ENCODE data around the gene CROCC2. TPM values are rescaled to one million over a fixed set of nuclear protein-coding genes. Genes with fewer than 3 reads are reported as not detected.

Gene CROCC2
- total RNA-seq, 1 donor from 2014 or later = not detected

GRCh38 chr2:241017228-241017940 is 111.2 kb downstream of the CROCC2 start:
- no peak for TF ChIP-seq CTCF (IDR thresholded peaks at IDR 0.05; ENCODE audit: insufficient read depth, low read length, poor library complexity, severe bottlenecking)
- Histone ChIP-seq H3K4me3 (ENCODE audit: low read depth, low read length) (no peak overlapping the region), H3K27me3 (ENCODE audit: control insufficient read depth, insufficient read depth, low read length) (no peaks in the 10 kb centered on the region), H3K36me3 (ENCODE audit: control insufficient read depth, insufficient read depth, low read length) (no peaks in the 10 kb centered on the region)
- DNase-seq (ENCODE audit: low read depth) = no peak

GRCh38 chr2:241018051-241018891 is 112.1 kb downstream of the CROCC2 start:
- TF ChIP-seq CTCF (IDR thresholded peaks at IDR 0.05; ENCODE audit: insufficient read depth, low read length, poor library complexity, severe bottlenecking) = no peak
- DNase-seq (ENCODE audit: low read depth) = no peak

GRCh38 chr2:241019441-241020139 is 113.5 kb downstream of the CROCC2 start:
- no peak overlapping the region for H3K4me3 ChIP-seq (ENCODE audit: low read depth, low read length)

More at GRCh38 chr2:241018051-241018891, 112.1 kb downstream of the CROCC2 start:
- Histone ChIP-seq H3K27me3 (ENCODE audit: control insufficient read depth, insufficient read depth, low read length) (no peaks in the 10 kb centered on the region), H3K36me3 (ENCODE audit: control insufficient read depth, insufficient read depth, low read length) (no peaks in the 10 kb centered on the region), H3K4me3 (ENCODE audit: low read depth, low read length) (no peak overlapping the region)

GRCh38 chr2:241020201-241020600 is 114.1 kb downstream of the CROCC2 start:
- H3K4me3 ChIP-seq (ENCODE audit: low read depth, low read length) = no peak overlapping the region
- TF ChIP-seq CTCF (IDR thresholded peaks at IDR 0.05; ENCODE audit: insufficient read depth, low read length, poor library complexity, severe bottlenecking) = no peak
- no peaks in the 10 kb centered on the region for H3K36me3 ChIP-seq (ENCODE audit: control insufficient read depth, insufficient read depth, low read length)
- no peaks in the 10 kb centered on the region for H3K27me3 ChIP-seq (ENCODE audit: control insufficient read depth, insufficient read depth, low read length)
- DNase-seq (ENCODE audit: low read depth) = no peak

More at GRCh38 chr2:241019441-241020139, 113.5 kb downstream of the CROCC2 start:
- no peak for DNase-seq (ENCODE audit: low read depth)
- H3K27me3 ChIP-seq (ENCODE audit: control insufficient read depth, insufficient read depth, low read length) = no peaks in the 10 kb centered on the region
- H3K36me3 ChIP-seq (ENCODE audit: control insufficient read depth, insufficient read depth, low read length) = no peaks in the 10 kb centered on the region
- no peak for TF ChIP-seq CTCF (IDR thresholded peaks at IDR 0.05; ENCODE audit: insufficient read depth, low read length, poor library complexity, severe bottlenecking)

- DNase-seq (ENCODE audit: low read depth) = no peak
- Histone ChIP-seq H3K27me3 (ENCODE audit: control insufficient read depth, insufficient read depth, low read length) (no peaks in the 10 kb centered on the region), H3K4me3 (ENCODE audit: low read depth, low read length) (no peak overlapping the region), H3K36me3 (ENCODE audit: control insufficient read depth, insufficient read depth, low read length) (no peaks in the 10 kb centered on the region)
- TF ChIP-seq CTCF (IDR thresholded peaks at IDR 0.05; ENCODE audit: insufficient read depth, low read length, poor library complexity, severe bottlenecking) = no peak
These were observed 114.6 kb downstream of the CROCC2 start for GRCh38 chr2:241020629-241021190.
